Measurements from ENCODE around the gene ENDOG. TPM values are rescaled to one million over a fixed set of nuclear protein-coding genes. Genes with fewer than 3 reads are reported as not detected.
"Not testable (repeated sequence)": the region's sequence is repeated elsewhere in the genome, so short reads cannot be mapped to it uniquely, and the experiment has no call there.

Gene ENDOG
- total RNA-seq, 4 donors from 2014 or later, result 9.9 to 53.6 (median 40.5) TPM

- Histone ChIP-seq H3K4me3 (peak within 1 kb of the TSS; percentile 83 to 98 (median 92)), H3K9me3 (no peaks in the 10 kb centered on the region), H3K27ac (peak within 1 kb of the TSS; percentile 92 to 95 (median 94)), H3K36me3 (peaks cover 0 to 10% (median 0%) of the 10 kb centered on the region in 3 donors), H3K4me1 (peaks cover 0 to 22% (median 2%) of the 10 kb centered on the region in 4 donors), H3K27me3 (no peaks in the 10 kb centered on the region)
- peak; percentile 95 to 97 (median 96) for DNase-seq
- TF ChIP-seq POLR2A (IDR thresholded peaks at IDR 0.05) (peak; percentile 60 to 77), CTCF (IDR thresholded peaks at IDR 0.05) (no peak)
Observed at GRCh38 chr9:128771745-128772519, 46.4 kb upstream of the ENDOG start, which contains the start of gene ZER1. TSS of gene ZER1 (minus strand) at chr9:128771927. CDS start at chr9:128755565, 16,362 bp downstream.

GRCh38 chr9:128773049-128773448 is 45.3 kb upstream of the ENDOG start:
- H3K4me3 ChIP-seq, result no peak overlapping the region

GRCh38 chr9:128774804-128775203 is 43.5 kb upstream of the ENDOG start:
- Histone ChIP-seq H3K36me3 (no peaks in the 10 kb centered on the region), H3K4me1 (peaks cover 0 to 14% (median 2%) of the 10 kb centered on the region in 4 donors), H3K27me3 (no peaks in the 10 kb centered on the region), H3K9me3 (no peaks in the 10 kb centered on the region), H3K27ac (no peak overlapping the region), H3K4me3 (no peak overlapping the region)
- TF ChIP-seq CTCF (IDR thresholded peaks at IDR 0.05), result no peak
- no peak for DNase-seq

More at GRCh38 chr9:128773049-128773448, 45.3 kb upstream of the ENDOG start:
- no peak for DNase-seq
- TF ChIP-seq POLR2A (IDR thresholded peaks at IDR 0.05) (no peak), CTCF (IDR thresholded peaks at IDR 0.05) (no peak)
- Histone ChIP-seq H3K36me3 (peaks cover 0 to 2% (median 0%) of the 10 kb centered on the region in 3 donors), H3K9me3 (no peaks in the 10 kb centered on the region), H3K27me3 (no peaks in the 10 kb centered on the region), H3K4me1 (peaks cover 0 to 22% (median 2%) of the 10 kb centered on the region in 4 donors), H3K27ac (no peak overlapping the region)

- H3K4me3 ChIP-seq, H3K27ac ChIP-seq, H3K27me3 ChIP-seq, H3K9me3 ChIP-seq, H3K4me1 ChIP-seq, H3K36me3 ChIP-seq, DNase-seq: not testable (repeated sequence)
Observed at GRCh38 chr9:128780093-128780492, 38.2 kb upstream of the ENDOG start.

- Histone ChIP-seq H3K4me1 (peaks cover 0 to under 1% (median 0%) of the 10 kb centered on the region in 4 donors), H3K27me3 (no peaks in the 10 kb centered on the region), H3K36me3 (no peaks in the 10 kb centered on the region), H3K27ac (peak overlapping the region in 1 of 4 donors; percentile 27), H3K4me3 (no peak overlapping the region), H3K9me3 (no peaks in the 10 kb centered on the region)
- DNase-seq, result no peak
- TF ChIP-seq POLR2A (IDR thresholded peaks at IDR 0.05) (no peak), CTCF (IDR thresholded peaks at IDR 0.05) (no peak)
Observed at GRCh38 chr9:128781187-128782070, 36.9 kb upstream of the ENDOG start.

Measured in Peyer's patch (tissue), 4 donors.